GM18507 (cell line): ENCODE data around the gene DPP7.
"Not testable (repeated sequence)": the region's sequence is repeated elsewhere in the genome, so short reads cannot be mapped to it uniquely, and the experiment has no call there.

ENCODE experiments used
- DNase-seq: peaks from one replicate; pipeline ENCODE4 v3.0.0; 2011; ENCODE audit warnings: low read depth; ENCODE audit not compliant: insufficient read length; ENCODE audit errors: extremely low spot score
- FAIRE-seq: peaks from 2 replicates; lab custom pipeline; 2011; peaks lifted over from hg19 to GRCh38; lab: Jason Lieb, UNC

Gene DPP7

GRCh38 chr9:137064027-137064879 is 50.3 kb downstream of the DPP7 start:
- no peak for DNase-seq
- peak; percentile 70 for FAIRE-seq

DNA sequence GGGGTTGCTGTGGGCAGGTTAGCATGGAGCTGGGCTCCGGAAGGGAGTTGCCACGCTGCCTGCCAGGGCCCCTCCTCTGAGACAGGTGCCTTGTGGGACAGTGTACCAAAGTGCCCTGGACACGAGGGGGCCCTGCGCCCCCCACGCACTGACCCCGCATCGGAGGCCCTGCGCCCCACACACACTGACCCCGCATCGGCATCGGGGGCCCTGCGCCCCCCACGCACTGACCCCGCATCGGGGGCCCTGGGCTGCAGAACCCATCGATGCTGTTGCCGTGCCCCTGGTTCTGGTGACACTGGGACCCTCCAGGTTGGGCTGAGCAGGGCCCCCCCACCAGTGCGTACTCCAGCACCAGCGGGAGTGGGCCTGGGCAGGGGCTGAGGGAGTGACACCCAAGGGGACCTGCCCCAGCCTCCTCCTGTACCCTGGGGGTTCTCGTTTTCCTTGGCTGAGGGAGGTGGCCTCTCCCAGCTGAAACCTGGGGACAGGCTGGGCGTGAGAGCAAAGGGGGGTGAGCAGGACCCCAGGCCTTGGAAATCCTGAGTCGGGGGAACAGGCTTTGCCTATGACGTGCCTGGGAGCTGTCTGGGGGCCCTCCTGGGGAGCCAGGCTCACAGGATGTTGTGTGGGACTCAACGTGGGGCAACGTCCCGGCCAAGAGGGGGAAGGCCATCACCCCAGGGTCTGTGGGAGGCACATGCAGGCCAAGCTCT is 51.1 kb downstream of the DPP7 start:
- FAIRE-seq = no peak
- no peak for DNase-seq

DNA sequence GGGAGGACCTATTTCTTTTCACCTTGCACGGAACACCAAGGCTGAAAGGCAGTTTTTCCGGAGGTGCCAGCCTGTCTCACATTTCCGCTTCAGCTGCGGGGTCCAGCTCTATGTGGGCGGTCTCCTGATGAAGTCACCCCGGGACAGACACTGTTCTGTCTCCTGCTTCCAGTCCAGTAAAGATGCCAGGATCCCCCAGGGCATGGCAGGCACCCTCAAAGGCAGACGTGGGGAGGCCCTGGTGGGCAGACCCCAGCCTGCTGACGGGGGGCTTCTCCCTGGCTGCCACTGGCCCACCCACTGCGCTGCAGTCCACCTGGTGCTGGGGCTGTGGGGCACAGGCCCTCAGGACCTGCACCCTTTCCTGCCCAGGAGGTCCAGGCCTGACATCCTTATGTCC is 51.7 kb downstream of the DPP7 start:
- not testable (repeated sequence) for FAIRE-seq

DNA sequence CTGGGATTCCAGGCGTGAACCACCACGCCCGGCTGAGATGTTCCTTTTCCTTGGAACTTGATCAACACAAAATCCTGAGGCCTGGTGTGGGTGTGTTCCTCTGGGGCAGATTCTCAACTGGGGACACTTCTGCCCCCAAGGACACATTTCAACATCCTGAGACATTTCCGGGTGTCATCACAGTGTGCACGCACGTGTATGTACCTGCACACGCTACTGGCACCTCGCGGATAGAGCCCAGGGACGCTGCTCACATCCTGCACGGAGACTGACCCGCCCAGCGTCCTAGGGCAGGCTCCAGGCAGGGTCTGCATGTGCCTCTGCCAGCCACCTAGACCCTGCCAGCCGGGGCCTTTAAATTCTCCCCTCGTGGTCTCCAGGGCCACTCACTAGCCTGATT is 52.1 kb downstream of the DPP7 start:
- DNase-seq (no peak), FAIRE-seq (no peak)

More for the DNA sequence above, 51.7 kb downstream of the DPP7 start:
- not testable (repeated sequence) for DNase-seq
